ENCODE data around the gene ARHGAP26. TPM values are rescaled to one million over a fixed set of nuclear protein-coding genes. Genes with fewer than 3 reads are reported as not detected.

ARHGAP26 gene
- total and polyA plus RNA-seq, 2 donors (not counting 3 experiments of a cell fraction or from before 2014, with no cell fraction given) = 3.1 to 16.2 TPM

DNA sequence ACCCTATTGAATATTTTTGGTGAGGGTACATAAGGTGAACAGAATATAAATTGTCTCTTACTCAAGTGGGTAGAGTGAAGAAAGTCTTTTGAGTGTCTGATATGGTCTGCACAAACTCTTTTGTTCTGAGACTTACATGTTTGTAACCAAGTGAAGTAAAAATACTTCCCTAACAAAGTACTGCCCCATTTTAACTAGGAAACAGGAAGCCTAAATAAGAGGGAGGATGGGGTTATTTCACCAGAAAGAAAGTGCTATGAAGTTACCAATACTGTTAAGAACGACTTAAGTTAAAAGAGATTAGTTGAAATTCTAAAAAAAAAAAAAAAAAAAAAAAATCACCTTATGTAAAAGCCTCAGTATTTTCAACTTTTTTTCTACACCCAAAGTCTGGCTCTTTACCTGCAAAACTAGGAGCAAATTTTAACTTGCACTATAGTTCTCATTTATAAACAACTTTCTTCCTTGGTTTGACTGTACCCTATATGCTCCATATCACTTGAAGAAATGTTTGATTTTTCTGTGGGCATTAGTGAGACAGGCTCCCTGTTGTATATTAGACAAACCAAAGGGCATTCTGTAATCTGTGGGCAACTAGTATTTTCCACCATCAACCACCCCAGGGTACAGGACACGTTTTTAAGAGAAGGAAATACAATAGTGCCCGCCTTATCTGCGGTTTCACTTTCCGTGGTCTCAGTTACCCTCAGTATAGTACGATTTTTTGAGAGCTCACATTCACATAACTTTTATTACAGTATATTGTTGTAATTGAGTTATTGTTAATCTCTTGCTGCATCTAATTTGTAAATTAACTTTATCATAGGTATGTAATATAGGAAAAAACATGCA, 505.6 kb downstream of the ARHGAP26 start:
- Histone ChIP-seq H3K9me3 (replicated peaks; ENCODE audit: control insufficient read depth, insufficient read depth, low read length) (no peaks in the 10 kb centered on the region), H3K9me1 (replicated peaks; ENCODE audit: control insufficient read depth, extremely low read depth, insufficient read depth, low read length) (no peaks in the 10 kb centered on the region), H3K9ac (replicated peaks; ENCODE audit: extremely low read depth, insufficient read depth, low read length) (no peak overlapping the region), H4K20me1 (replicated peaks; ENCODE audit: control insufficient read depth, extremely low read depth, insufficient read depth, low read length) (no peaks in the 10 kb centered on the region), H2AFZ (ENCODE audit: low read depth, low read length) (no peak overlapping the region), H3K36me3 (ENCODE audit: control insufficient read depth in 2 of 2, extremely low read depth in 1 of 2, insufficient read depth in 2 of 2, low read length in 2 of 2) (no peaks in the 10 kb centered on the region), H3K4me2 (ENCODE audit: insufficient read depth, low read length) (no peak overlapping the region), H3K4me1 (ENCODE audit: control insufficient read depth, extremely low read depth, insufficient read depth, low read length) (no peaks in the 10 kb centered on the region), H3K27me3 (ENCODE audit: control insufficient read depth in 2 of 2, insufficient read depth in 2 of 2, low read length in 2 of 2) (no peaks in the 10 kb centered on the region), H3K27ac (ENCODE audit: insufficient read depth, low read depth, low read length) (no peak overlapping the region), H3K79me2 (ENCODE audit: control insufficient read depth, insufficient read depth, low read length) (no peaks in the 10 kb centered on the region), H3K4me3 (replicated peaks in 1 of 3; ENCODE audit: insufficient read depth in 1 of 3, low read depth in 1 of 3, low read length in 3 of 3) (no peak overlapping the region)
- intact Hi-C loops (cut with micrococcal nuclease) = no loop called here
- ChIA-PET CTCF (no interaction called here), POLR2A (no interaction called here)
- dilution Hi-C loops (cut with MboI; ENCODE audit: extremely low pct_ligation_motif_present, low sequenced_read_pairs) = no loop called here
- no peak for FAIRE-seq
- no peak for DNase-seq (ENCODE audit: low read depth, low spot score)
- TF ChIP-seq POLR2A (IDR thresholded peaks at IDR 0.05; ENCODE audit: low read depth, low read length) (no peak), POLR2AphosphoS5 (IDR thresholded peaks at IDR 0.05; ENCODE audit: insufficient read depth, low read depth, low read length) (no peak), EZH2 (IDR thresholded peaks at IDR 0.05; ENCODE audit: borderline replicate concordance, low read depth, low read length, severe bottlenecking) (no peak), GATA2 (IDR thresholded peaks at IDR 0.05; ENCODE audit: insufficient read depth, insufficient read length, low read depth, low read length) (no peak), MYC (IDR thresholded peaks at IDR 0.05; ENCODE audit: low read depth, low read length) (no peak), FOS (IDR thresholded peaks at IDR 0.05; ENCODE audit: borderline replicate concordance, insufficient read depth, low read length) (no peak), JUN (IDR thresholded peaks at IDR 0.05; ENCODE audit: borderline replicate concordance, insufficient read depth, insufficient read length, low read depth) (no peak)
- TF ChIP-seq, protein P1, sequence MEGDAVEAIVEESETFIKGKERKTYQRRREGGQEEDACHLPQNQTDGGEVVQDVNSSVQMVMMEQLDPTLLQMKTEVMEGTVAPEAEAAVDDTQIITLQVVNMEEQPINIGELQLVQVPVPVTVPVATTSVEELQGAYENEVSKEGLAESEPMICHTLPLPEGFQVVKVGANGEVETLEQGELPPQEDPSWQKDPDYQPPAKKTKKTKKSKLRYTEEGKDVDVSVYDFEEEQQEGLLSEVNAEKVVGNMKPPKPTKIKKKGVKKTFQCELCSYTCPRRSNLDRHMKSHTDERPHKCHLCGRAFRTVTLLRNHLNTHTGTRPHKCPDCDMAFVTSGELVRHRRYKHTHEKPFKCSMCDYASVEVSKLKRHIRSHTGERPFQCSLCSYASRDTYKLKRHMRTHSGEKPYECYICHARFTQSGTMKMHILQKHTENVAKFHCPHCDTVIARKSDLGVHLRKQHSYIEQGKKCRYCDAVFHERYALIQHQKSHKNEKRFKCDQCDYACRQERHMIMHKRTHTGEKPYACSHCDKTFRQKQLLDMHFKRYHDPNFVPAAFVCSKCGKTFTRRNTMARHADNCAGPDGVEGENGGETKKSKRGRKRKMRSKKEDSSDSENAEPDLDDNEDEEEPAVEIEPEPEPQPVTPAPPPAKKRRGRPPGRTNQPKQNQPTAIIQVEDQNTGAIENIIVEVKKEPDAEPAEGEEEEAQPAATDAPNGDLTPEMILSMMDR (IDR thresholded peaks at IDR 0.05; ENCODE audit: extremely low read depth in 1 of 2, insufficient read depth in 1 of 2, low read depth in 1 of 2, low read length in 2 of 2) = no peak
- TF ChIP-seq, protein P2, sequence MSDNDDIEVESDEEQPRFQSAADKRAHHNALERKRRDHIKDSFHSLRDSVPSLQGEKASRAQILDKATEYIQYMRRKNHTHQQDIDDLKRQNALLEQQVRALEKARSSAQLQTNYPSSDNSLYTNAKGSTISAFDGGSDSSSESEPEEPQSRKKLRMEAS (IDR thresholded peaks at IDR 0.05; ENCODE audit: insufficient read depth, insufficient read length) = no peak
- BruUV-seq (replicated peaks) = no TSS peak
